CD4-positive, alpha-beta T cell treated with Interleukin-21 for 1 hour (primary cell): ENCODE measurements around the gene MOB1B.
A peak's percentile ranks its signal among the peaks of the same experiment; 100 is the strongest.
"Not testable (repeated sequence)": the region's sequence is repeated elsewhere in the genome, so short reads cannot be mapped to it uniquely, and the experiment has no call there.

Experiments
- DNase-seq: peaks from one replicate; pipeline ENCODE4 v3.0.0-alpha.2; 2020

The MOB1B gene

GRCh38 chr4:70958681-70959080 is 56.5 kb downstream of the MOB1B start:
- DNase-seq: no peak

DNA sequence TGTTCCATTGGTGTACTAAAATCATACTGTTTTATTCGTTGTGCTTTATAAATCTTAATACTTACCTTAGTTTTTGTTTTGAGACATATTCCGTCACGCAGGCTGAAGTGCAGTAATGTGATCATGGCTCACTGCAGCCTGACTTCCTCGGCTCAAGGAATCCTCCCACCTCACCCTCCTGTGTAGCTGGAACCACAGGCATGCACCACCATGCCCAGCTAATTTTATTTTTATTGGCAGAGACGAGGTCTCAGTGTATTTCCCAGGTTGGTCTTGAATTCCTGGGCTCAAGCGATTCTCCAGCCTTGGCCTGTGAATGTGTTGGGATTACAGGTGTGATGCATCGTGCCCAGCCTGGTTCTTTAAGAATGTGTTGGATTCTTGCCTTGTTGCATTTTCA is 66.9 kb downstream of the MOB1B start:
- no peak for DNase-seq

DNA sequence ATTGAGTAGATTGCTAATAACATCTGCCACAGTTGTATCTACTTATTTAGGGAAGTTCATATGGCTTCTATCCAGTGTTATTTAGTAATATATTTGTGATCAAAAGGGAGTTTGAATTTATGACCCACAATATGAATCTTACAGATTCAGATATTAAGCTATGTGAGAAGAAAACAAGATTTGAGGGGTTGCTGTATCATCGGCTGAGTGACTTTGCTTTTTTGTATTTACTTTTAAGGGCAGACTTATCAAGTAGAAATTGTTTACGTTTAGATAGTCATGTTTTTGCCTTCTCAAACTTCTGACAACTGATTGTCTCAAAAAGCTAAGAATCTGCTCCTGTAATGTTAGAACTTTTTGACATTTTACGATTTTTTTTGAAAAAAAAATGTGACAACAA is 74.1 kb downstream of the MOB1B start:
- DNase-seq: no peak

GRCh38 chr4:70979445-70980008 is 77.4 kb downstream of the MOB1B start:
- DNase-seq: no peak

GRCh38 chr4:70980196-70980595 is 78.0 kb downstream of the MOB1B start:
- no peak for DNase-seq

DNA sequence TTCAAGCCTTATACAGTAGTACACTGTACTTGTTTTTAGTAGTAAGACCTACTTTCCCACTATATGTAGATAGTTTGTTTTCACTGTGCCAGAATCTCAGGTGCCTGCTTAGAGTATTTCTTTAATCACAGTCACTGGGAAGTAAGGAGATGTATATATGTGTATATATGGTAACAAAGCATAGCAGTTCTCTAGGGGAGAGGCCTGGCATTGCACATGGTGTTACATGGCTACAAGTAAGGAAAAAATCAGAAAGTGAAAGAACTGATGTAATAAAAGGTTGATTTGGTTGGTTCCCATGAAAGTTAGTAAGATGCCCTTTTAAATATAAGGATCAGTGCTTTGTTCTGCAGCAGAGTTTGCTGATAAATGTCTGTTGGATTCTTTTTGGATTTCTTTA is 81.9 kb downstream of the MOB1B start:
- DNase-seq: no peak

GRCh38 chr4:70984589-70984988 is 82.4 kb downstream of the MOB1B start:
- DNase-seq: peak; percentile 16

DNA sequence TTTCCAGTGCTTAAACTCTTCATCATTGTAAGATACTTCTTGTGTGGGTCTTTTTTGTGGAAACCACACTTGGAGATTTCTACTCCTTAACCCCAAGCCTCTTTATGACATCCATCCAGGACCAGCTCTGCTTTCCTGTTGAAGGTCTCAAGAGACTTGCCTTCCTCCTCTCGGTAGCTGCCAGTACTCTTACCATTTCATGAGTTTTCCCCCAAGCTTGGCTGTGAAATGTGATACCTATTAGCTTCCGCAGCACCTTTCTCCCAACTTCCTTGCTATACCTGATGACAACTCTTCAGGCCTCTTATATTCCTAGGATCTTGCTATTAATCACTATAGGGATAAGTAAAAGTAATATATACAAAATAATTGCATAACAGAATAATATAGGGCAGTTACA is 89.4 kb downstream of the MOB1B start:
- no peak for DNase-seq

- DNase-seq: no peak
Measured at GRCh38 chr4:70992391-70992881, 90.3 kb downstream of the MOB1B start.

- peak; percentile 86 for DNase-seq
Measured at GRCh38 chr4:70993181-70994068, 91.3 kb downstream of the MOB1B start, which contains the start of gene DCK. Gene DCK (plus strand): TSS chr4:70993649. CDS start chr4:70993836, 187 bp downstream.

GRCh38 chr4:70994069-70994366 is 91.8 kb downstream of the MOB1B start:
- DNase-seq: no peak

- DNase-seq: no peak
Measured at GRCh38 chr4:70994387-70995099, 92.4 kb downstream of the MOB1B start.

- DNase-seq: no peak
Measured at GRCh38 chr4:70996018-70996360, 93.8 kb downstream of the MOB1B start.

DNA sequence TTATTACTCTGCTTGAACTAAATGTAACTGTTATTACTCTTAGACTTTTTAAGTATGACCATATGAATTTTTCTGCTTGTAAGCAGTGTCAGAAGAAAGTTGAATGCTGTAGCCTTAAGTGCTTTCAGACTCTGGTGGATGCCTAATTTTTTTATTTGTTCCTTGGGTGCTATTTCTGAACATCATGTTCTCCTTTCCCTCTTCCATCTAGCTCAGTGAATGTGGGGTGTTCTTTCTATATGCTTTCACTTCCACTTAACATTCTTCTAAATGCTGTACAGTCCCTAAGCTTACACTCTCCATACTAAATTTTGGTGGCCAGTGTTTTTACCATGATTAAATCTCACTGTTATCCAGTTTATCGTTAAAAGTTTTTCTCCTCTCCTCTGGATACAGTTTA is 94.9 kb downstream of the MOB1B start:
- DNase-seq: no peak

DNA sequence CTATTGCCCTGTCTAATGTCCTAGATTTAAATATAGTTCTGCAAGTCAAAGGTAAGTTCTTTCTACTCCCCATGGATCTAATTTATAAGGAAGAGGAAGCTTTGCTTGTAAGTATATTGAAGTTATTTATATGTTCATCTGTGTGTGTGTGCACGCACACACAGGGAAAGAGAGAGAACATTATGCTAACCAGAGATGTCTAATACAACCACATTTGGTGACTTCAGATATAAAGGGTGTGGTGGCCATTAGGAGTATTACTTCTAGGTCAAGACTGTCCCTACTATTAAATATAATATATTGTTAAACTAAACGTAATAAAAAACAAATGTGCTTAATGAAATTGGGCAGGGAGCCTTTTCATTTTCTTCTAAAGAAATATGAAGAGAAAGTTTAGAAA is 95.4 kb downstream of the MOB1B start:
- DNase-seq: no peak

- not testable (repeated sequence) for DNase-seq
Measured at GRCh38 chr4:70999639-71000038, 97.5 kb downstream of the MOB1B start.

GRCh38 chr4:71001363-71001762 is 99.2 kb downstream of the MOB1B start:
- DNase-seq: not testable (repeated sequence)

- peak; percentile 57 for DNase-seq
Measured at GRCh38 chr4:71004281-71004851, 102.2 kb downstream of the MOB1B start.

GRCh38 chr4:71005025-71005424 is 102.9 kb downstream of the MOB1B start:
- not testable (repeated sequence) for DNase-seq

DNA sequence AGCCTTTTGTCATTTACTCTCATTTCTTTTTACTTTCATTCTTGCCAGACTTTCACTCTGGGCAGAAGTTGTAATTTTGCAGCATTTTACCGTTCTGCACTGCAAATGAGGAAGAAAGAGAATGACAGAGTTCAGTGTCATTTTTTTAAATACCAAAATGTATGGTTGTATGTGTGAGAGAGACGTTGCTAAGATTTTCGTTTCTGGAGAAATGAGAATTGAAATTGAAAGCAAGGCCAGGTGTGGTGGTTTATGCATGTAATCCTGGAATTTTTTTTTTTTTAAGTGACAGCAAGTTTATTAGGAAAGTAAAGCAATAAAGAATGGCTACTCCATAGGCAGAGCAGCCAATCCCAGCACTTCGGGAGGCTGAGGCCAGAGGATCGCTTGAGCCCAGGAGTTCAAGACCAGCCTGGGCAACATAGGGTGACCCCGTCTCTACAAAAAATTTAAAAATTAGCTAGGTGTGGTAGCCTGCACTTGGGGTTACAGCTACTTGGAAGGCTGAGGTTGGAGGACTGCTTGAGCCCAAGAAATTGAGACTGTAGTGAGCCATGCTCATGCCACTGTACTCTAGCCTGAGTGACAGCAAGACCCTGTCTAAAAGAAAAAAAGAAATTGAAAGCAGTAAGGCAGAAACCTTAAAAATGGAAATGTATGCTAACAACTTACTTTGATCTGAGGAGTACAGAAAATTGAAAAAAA is 104.2 kb downstream of the MOB1B start:
- peak; percentile 26 for DNase-seq

DNA sequence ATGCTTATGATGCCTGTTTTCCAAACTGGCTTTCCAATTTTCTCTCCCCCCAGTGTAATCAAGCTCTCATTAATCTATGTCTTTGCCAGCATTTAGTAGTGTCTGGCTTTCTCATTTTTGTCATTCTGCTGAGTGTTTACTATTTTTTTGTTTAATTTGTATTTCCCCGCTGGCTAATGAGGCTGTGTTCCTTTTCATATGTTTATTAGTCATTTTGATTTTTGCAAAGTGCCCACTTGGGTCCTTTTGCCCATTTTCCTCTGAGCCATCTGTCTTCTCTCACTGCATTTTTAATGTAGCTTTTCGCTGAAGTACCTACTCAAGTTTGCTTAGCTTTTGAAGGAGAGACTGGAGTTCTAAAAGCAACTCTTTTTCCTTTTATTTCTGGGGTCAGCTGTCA is 106.0 kb downstream of the MOB1B start:
- DNase-seq: no peak

GRCh38 chr4:71009086-71009485 is 106.9 kb downstream of the MOB1B start:
- no peak for DNase-seq
